GM18858 (cell line): Measurements from ENCODE around the gene PFKL.
A peak's percentile ranks its signal among the peaks of the same experiment; 100 is the strongest.

Source experiments
- ATAC-seq: cut with Tn5 transposase; IDR thresholded peaks from one replicate; pipeline ENCODE4 v1.9.1; 2021; ENCODE audit not compliant: unreplicated experiment

The PFKL gene

GRCh38 chr21:44299458-44300261, at the start of gene PFKL:
Gene PFKL, plus strand, starts transcription at chr21:44300053. Its CDS starts 53 bp downstream, at chr21:44300106.
- peak; percentile 33 for ATAC-seq

GRCh38 chr21:44253832-44254710, 45.8 kb upstream of the PFKL start:
- no peak for ATAC-seq

- ATAC-seq: no peak
Observed at GRCh38 chr21:44255511-44255981, 44.3 kb upstream of the PFKL start.

- ATAC-seq: no peak
Observed at GRCh38 chr21:44258056-44258725, 41.7 kb upstream of the PFKL start.

- ATAC-seq: no peak
Observed at GRCh38 chr21:44259082-44259705, 40.7 kb upstream of the PFKL start.

- ATAC-seq: no peak
Observed at GRCh38 chr21:44260066-44260465, 39.8 kb upstream of the PFKL start.

- no peak for ATAC-seq
Observed at GRCh38 chr21:44260791-44261631, 38.8 kb upstream of the PFKL start.

- ATAC-seq: no peak
Observed at GRCh38 chr21:44261675-44262295, 38.1 kb upstream of the PFKL start, which contains the start of gene DNMT3L. Gene DNMT3L, minus strand, starts transcription at chr21:44261897. Its CDS starts 638 bp downstream, at chr21:44261259.

- no peak for ATAC-seq
Observed at GRCh38 chr21:44262338-44263056, 37.4 kb upstream of the PFKL start.

- no peak for ATAC-seq
Observed at GRCh38 chr21:44263221-44263760, 36.6 kb upstream of the PFKL start.

- no peak for ATAC-seq
Observed at GRCh38 chr21:44263768-44264167, 36.1 kb upstream of the PFKL start.

- ATAC-seq: no peak
Observed at GRCh38 chr21:44265734-44266270, 34.1 kb upstream of the PFKL start.

GRCh38 chr21:44267655-44268142, 32.2 kb upstream of the PFKL start:
- no peak for ATAC-seq

- ATAC-seq: no peak
Observed at GRCh38 chr21:44269090-44269489, 30.8 kb upstream of the PFKL start.

- no peak for ATAC-seq
Observed at GRCh38 chr21:44271558-44272283, 28.1 kb upstream of the PFKL start.

- no peak for ATAC-seq
Observed at GRCh38 chr21:44272284-44272858, 27.5 kb upstream of the PFKL start.

- ATAC-seq: no peak
Observed at GRCh38 chr21:44273046-44273445, 26.8 kb upstream of the PFKL start.
